DOHH2 (cell line): ENCODE measurements around the gene RPS16.
"Not testable (repeated sequence)": the region's sequence is repeated elsewhere in the genome, so short reads cannot be mapped to it uniquely, and the experiment has no call there.

Experiments used
- H3F3A ChIP-seq: fragments of 200-600 bp; sonication (generic), shearing (Covaris generic); 2 replicates; pipeline ENCODE4 v1.6.0; 2016; ENCODE audit warnings: antibody characterized with exemption, mild to moderate bottlenecking; ENCODE audit not compliant: control insufficient read depth, insufficient read depth
- H3K27ac ChIP-seq: fragments of 200-600 bp; sonication (generic); 2 replicates; pipeline ENCODE4 v1.5.1; 2014; ENCODE audit warnings: low read depth, mild to moderate bottlenecking, low read length, moderate library complexity
- H3K27me3 ChIP-seq: fragments of 200-600 bp; sonication (generic); 2 replicates; pipeline ENCODE4 v1.6.1; 2014; ENCODE audit warnings: mild to moderate bottlenecking, low read length, mixed read lengths; ENCODE audit not compliant: control insufficient read depth
- H3K36me3 ChIP-seq: fragments of 200-600 bp; sonication (generic); 2 replicates; pipeline ENCODE4 v1.6.1; 2014; ENCODE audit warnings: mild to moderate bottlenecking, low read length, moderate library complexity, mixed read lengths; ENCODE audit not compliant: control insufficient read depth
- H3K4me1 ChIP-seq: fragments of 200-600 bp; sonication (generic); 2 replicates; pipeline ENCODE4 v1.6.1; 2014; ENCODE audit warnings: mild to moderate bottlenecking, low read length, mixed read lengths; ENCODE audit not compliant: control insufficient read depth
- H3K4me2 ChIP-seq: fragments of 200-600 bp; sonication (generic); 2 replicates; pipeline ENCODE4 v1.6.0; 2014; ENCODE audit warnings: mild to moderate bottlenecking, low read length, moderate library complexity
- H3K4me3 ChIP-seq: fragments of 200-600 bp; sonication (generic); 2 replicates; pipeline ENCODE4 v1.5.1; 2014; ENCODE audit warnings: mild to moderate bottlenecking, low read length, mixed read lengths
- H3K79me2 ChIP-seq: fragments of 200-600 bp; sonication (generic); 2 replicates; pipeline ENCODE4 v1.6.1; 2014; ENCODE audit warnings: mild to moderate bottlenecking, low read length, mixed read lengths; ENCODE audit not compliant: control insufficient read depth
- H3K9me2 ChIP-seq: fragments of 200-600 bp; sonication (generic); replicated peaks from 2 replicates; pipeline ENCODE4 v1.6.1; 2014; ENCODE audit warnings: mild to moderate bottlenecking, low read length, mixed read lengths; ENCODE audit not compliant: control insufficient read depth
- H3K9me3 ChIP-seq: fragments of 200-600 bp; sonication (generic); 2 replicates; pipeline ENCODE4 v1.6.1; 2014; ENCODE audit warnings: antibody characterized with exemption, low read length, mixed read lengths; ENCODE audit not compliant: control insufficient read depth, insufficient read depth
- H4K20me1 ChIP-seq: fragments of 200-600 bp; sonication (generic); 2 replicates; pipeline ENCODE4 v1.6.0; 2014; ENCODE audit warnings: low read depth, mild to moderate bottlenecking, antibody characterized with exemption, low read length, moderate library complexity; ENCODE audit not compliant: control insufficient read depth, insufficient read depth
- EZH2phosphoT487 ChIP-seq: fragments of 200-600 bp; sonication (generic); IDR thresholded peaks from 2 replicates; pipeline ENCODE4 v1.6.1; 2017; ENCODE audit warnings: borderline replicate concordance, mild to moderate bottlenecking, antibody characterized with exemption, low read length, moderate library complexity, mixed read lengths
- TF ChIP-seq, protein P1 (sequence below): fragments of 200-600 bp; sonication (generic); IDR thresholded peaks from one replicate; pipeline ENCODE4 v1.5.1; 2014; ENCODE audit warnings: antibody characterized with exemption, mild to moderate bottlenecking, low read depth, low read length; ENCODE audit not compliant: poor library complexity, severe bottlenecking

The RPS16 gene

DNA sequence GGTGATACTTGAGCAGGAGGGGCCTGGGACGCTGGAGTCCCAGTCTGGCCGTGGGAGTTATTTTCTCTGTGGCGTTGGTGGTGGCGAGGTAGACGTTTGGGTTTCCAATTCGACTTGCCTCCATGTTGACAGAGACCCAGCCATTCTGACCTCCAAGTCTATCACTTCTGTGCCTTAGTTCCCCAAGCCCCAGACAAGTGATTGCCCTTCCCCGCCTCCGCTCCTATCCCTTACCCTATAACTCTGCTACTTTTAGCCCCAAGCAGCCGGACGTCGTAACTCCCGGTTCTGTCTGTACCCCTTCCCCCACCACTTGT is 45.4 kb upstream of the RPS16 start:
- Histone ChIP-seq H3F3A (peaks cover 7% of the 10 kb centered on the region), H3K27ac (peak overlapping the region; percentile 51), H3K4me1 (peaks cover 20% of the 10 kb centered on the region), H3K9me2 (no peaks in the 10 kb centered on the region), H3K27me3 (no peaks in the 10 kb centered on the region), H4K20me1 (no peaks in the 10 kb centered on the region), H3K9me3 (no peaks in the 10 kb centered on the region), H3K4me2 (peak overlapping the region; percentile 94), H3K79me2 (peaks cover 36% of the 10 kb centered on the region), H3K4me3 (peak overlapping the region; percentile 90), H3K36me3 (peaks cover 47% of the 10 kb centered on the region)
- no peak for TF ChIP-seq EZH2phosphoT487
- TF ChIP-seq, protein P1, sequence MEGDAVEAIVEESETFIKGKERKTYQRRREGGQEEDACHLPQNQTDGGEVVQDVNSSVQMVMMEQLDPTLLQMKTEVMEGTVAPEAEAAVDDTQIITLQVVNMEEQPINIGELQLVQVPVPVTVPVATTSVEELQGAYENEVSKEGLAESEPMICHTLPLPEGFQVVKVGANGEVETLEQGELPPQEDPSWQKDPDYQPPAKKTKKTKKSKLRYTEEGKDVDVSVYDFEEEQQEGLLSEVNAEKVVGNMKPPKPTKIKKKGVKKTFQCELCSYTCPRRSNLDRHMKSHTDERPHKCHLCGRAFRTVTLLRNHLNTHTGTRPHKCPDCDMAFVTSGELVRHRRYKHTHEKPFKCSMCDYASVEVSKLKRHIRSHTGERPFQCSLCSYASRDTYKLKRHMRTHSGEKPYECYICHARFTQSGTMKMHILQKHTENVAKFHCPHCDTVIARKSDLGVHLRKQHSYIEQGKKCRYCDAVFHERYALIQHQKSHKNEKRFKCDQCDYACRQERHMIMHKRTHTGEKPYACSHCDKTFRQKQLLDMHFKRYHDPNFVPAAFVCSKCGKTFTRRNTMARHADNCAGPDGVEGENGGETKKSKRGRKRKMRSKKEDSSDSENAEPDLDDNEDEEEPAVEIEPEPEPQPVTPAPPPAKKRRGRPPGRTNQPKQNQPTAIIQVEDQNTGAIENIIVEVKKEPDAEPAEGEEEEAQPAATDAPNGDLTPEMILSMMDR: no peak

DNA sequence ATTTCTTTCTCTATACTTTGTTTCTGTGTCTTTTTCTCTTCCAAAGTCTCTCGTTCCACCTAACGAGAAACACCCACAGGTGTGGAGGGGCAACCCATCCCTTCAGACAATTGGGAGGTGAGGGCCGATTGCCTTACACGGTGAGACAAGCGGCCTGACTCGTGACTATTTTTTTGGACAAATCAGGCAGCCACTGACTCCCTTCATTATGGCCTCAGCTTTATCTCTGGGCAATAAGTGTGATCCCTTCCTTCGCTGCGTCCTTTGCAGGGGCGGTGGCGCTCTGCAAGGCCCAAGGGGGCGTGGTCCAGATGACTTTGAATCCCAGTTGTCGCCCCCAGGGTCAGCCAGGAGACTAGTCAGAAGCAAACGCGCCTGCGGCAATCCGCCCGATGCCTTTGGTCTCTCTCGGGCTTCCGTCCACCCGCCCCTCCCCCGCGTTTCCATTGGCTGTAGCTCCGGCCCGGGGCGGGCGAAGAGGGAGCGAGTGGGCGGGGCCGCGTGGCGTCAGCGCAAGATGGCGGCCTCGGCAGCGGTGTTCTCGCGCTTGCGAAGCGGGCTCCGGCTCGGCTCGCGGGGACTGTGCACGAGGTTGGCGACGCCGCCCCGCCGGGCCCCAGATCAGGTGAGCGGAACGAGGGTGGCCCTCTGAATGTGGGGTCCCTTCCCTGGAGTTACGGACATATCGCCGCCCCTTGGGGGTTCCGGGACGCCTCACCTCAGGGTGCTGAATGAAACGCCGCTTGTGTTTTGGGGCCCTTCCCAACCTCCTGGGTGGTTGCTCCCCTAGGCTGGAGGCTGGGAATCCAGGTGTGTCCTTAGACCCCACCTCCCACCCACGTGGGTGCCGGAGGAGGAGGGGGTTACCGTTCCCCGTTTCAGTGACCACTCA is 44.8 kb upstream of the RPS16 start, which contains the start of gene TIMM50:
TSS of gene TIMM50 (plus strand) at position 502 of the 892 bp plus-strand sequence. CDS start at position 518, 16 bp downstream.
- no peaks in the 10 kb centered on the region for H4K20me1 ChIP-seq
- H3K4me2 ChIP-seq: peak within 1 kb of the TSS; percentile 94
- H3K4me1 ChIP-seq: peaks cover 20% of the 10 kb centered on the region
- H3K9me3 ChIP-seq: no peaks in the 10 kb centered on the region
- H3K4me3 ChIP-seq: peak within 1 kb of the TSS; percentile 90
- no peaks in the 10 kb centered on the region for H3K27me3 ChIP-seq
- TF ChIP-seq EZH2phosphoT487: no peak
- TF ChIP-seq, protein P1: no peak
- H3K9me2 ChIP-seq: no peaks in the 10 kb centered on the region
- peaks cover 7% of the 10 kb centered on the region for H3F3A ChIP-seq
- peaks cover 36% of the 10 kb centered on the region for H3K79me2 ChIP-seq
- peak within 1 kb of the TSS; percentile 51 for H3K27ac ChIP-seq
- peaks cover 47% of the 10 kb centered on the region for H3K36me3 ChIP-seq

GRCh38 chr19:39479916-39480315 is 44.2 kb upstream of the RPS16 start:
- H3K27ac ChIP-seq: peak overlapping the region; percentile 48

DNA sequence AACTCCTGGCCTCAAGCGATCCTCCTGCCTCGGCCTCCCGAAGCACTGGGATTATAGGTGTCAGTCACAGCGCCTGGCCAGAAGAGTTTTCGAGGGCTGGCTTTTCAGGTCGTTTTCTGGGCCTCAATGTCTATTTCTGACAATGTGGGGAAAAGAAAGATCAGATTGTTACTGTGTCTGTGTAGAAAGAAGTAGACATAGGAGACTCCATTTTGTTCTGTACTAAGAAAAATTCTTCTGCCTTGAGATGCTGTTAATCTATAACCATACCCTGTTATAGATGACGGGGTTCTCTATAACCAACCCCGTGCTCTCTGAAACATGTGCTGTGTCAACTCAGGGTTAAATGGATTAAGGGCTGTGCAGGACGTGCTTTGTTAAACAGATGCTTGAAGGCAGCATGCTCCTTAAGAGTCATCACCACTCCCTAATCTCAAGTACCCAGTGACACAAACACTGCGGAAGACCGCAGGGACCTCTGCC is 43.6 kb upstream of the RPS16 start:
- H3K79me2 ChIP-seq: peaks cover 34% of the 10 kb centered on the region
- H4K20me1 ChIP-seq, H3F3A ChIP-seq, H3K4me3 ChIP-seq, H3K27me3 ChIP-seq, H3K9me2 ChIP-seq, H3K27ac ChIP-seq, H3K9me3 ChIP-seq: not testable (repeated sequence)
- peaks cover 20% of the 10 kb centered on the region for H3K4me1 ChIP-seq
- peak overlapping the region; percentile 94 for H3K4me2 ChIP-seq
- H3K36me3 ChIP-seq: peaks cover 47% of the 10 kb centered on the region

More at GRCh38 chr19:39479916-39480315, 44.2 kb upstream of the RPS16 start:
- Histone ChIP-seq H3K9me3 (no peaks in the 10 kb centered on the region), H4K20me1 (no peaks in the 10 kb centered on the region), H3K4me1 (peaks cover 20% of the 10 kb centered on the region), H3K79me2 (peaks cover 36% of the 10 kb centered on the region), H3K36me3 (peaks cover 45% of the 10 kb centered on the region), H3F3A (peaks cover 7% of the 10 kb centered on the region), H3K27me3 (no peaks in the 10 kb centered on the region), H3K4me2 (peak overlapping the region; percentile 94), H3K9me2 (no peaks in the 10 kb centered on the region), H3K4me3 (peak overlapping the region; percentile 90)
- TF ChIP-seq EZH2phosphoT487: no peak
- TF ChIP-seq, protein P1: no peak
